Measurements from ENCODE around the gene SAYSD1. TPM values are rescaled to one million over a fixed set of nuclear protein-coding genes. Genes with fewer than 3 reads are reported as not detected.

Gene SAYSD1
- total and polyA plus RNA-seq, 2 experiments from 2014 or later = 8.2 to 10.0 TPM

DNA sequence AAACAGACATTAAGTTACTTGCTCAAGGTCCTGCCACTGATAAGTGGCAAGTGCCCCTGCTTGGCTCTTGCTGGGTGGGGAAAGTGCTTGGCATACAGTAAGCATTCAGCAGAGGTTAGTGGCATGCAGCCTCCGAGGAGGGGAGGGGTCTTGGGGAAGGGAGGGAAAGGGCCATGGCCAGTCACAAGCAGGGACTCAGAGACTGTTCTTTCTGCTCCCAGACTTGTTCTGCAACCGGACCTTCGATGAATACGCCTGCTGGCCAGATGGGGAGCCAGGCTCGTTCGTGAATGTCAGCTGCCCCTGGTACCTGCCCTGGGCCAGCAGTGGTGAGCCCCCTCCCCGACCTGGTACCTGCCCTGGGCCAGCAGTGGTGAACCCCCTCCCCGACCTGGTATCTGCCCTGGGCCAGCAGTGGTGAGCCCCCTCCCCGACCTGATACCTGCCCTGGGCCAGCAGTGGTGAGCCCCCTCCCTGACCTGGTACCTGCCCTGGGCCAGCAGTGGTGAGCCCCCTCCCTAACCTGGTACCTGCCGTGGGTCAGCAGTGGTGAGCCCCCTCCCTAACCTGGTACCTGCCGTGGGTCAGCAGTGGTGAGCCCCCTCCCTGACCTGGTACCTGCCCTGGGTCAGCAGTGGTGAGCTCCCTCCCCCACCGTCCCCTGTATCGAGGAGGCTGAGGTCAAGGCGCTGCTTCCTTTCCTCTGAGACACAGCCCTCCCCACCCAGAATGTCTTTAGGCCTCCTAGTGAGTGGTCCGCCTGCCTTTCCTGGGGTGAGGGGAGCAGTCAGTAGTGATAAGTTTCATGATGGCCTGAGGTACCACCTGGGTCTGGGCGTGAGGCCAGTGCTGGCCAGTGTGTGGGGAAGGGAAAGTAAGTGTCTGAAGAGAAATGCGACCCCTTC lies 57.5 kb downstream of the SAYSD1 start (continued):
- TF ChIP-seq, protein P1, sequence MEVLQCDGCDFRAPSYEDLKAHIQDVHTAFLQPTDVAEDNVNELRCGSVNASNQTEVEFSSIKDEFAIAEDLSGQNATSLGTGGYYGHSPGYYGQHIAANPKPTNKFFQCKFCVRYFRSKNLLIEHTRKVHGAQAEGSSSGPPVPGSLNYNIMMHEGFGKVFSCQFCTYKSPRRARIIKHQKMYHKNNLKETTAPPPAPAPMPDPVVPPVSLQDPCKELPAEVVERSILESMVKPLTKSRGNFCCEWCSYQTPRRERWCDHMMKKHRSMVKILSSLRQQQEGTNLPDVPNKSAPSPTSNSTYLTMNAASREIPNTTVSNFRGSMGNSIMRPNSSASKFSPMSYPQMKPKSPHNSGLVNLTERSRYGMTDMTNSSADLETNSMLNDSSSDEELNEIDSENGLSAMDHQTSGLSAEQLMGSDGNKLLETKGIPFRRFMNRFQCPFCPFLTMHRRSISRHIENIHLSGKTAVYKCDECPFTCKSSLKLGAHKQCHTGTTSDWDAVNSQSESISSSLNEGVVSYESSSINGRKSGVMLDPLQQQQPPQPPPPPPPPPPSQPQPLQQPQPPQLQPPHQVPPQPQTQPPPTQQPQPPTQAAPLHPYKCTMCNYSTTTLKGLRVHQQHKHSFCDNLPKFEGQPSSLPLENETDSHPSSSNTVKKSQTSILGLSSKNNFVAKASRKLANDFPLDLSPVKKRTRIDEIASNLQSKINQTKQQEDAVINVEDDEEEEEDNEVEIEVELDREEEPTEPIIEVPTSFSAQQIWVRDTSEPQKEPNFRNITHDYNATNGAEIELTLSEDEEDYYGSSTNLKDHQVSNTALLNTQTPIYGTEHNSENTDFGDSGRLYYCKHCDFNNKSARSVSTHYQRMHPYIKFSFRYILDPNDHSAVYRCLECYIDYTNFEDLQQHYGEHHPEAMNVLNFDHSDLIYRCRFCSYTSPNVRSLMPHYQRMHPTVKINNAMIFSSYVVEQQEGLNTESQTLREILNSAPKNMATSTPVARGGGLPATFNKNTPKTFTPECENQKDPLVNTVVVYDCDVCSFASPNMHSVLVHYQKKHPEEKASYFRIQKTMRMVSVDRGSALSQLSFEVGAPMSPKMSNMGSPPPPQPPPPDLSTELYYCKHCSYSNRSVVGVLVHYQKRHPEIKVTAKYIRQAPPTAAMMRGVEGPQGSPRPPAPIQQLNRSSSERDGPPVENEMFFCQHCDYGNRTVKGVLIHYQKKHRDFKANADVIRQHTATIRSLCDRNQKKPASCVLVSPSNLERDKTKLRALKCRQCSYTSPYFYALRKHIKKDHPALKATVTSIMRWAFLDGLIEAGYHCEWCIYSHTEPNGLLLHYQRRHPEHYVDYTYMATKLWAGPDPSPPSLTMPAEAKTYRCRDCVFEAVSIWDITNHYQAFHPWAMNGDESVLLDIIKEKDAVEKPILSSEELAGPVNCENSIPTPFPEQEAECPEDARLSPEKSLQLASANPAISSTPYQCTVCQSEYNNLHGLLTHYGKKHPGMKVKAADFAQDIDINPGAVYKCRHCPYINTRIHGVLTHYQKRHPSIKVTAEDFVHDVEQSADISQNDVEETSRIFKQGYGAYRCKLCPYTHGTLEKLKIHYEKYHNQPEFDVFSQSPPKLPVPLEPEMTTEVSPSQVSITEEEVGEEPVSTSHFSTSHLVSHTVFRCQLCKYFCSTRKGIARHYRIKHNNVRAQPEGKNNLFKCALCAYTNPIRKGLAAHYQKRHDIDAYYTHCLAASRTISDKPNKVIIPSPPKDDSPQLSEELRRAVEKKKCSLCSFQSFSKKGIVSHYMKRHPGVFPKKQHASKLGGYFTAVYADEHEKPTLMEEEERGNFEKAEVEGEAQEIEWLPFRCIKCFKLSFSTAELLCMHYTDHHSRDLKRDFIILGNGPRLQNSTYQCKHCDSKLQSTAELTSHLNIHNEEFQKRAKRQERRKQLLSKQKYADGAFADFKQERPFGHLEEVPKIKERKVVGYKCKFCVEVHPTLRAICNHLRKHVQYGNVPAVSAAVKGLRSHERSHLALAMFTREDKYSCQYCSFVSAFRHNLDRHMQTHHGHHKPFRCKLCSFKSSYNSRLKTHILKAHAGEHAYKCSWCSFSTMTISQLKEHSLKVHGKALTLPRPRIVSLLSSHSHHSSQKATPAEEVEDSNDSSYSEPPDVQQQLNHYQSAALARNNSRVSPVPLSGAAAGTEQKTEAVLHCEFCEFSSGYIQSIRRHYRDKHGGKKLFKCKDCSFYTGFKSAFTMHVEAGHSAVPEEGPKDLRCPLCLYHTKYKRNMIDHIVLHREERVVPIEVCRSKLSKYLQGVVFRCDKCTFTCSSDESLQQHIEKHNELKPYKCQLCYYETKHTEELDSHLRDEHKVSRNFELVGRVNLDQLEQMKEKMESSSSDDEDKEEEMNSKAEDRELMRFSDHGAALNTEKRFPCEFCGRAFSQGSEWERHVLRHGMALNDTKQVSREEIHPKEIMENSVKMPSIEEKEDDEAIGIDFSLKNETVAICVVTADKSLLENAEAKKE (CRISPR knock-in tag; IDR thresholded peaks at IDR 0.05) = no peak
- TF ChIP-seq JUNB (IDR thresholded peaks at IDR 0.05; ENCODE audit: unreplicated experiment) = no peak
- no peak for TF ChIP-seq POLR2AphosphoS5 (IDR thresholded peaks at IDR 0.05; ENCODE audit: low read depth)
- no peak for TF ChIP-seq ZNF114 (CRISPR knock-in tag; IDR thresholded peaks at IDR 0.05)
- TF ChIP-seq NANOG (IDR thresholded peaks at IDR 0.05; ENCODE audit: borderline replicate concordance) = no peak
- TF ChIP-seq ETS1 (IDR thresholded peaks at IDR 0.05) = no peak
- TF ChIP-seq EZH2 (IDR thresholded peaks at IDR 0.05; ENCODE audit: low read depth, unreplicated experiment) = no peak
- no peak for TF ChIP-seq EZH2phosphoT487 (IDR thresholded peaks at IDR 0.05; ENCODE audit: unreplicated experiment)
